GM19452 (cell line): ENCODE results near the gene ROCK1.

ENCODE experiments used
- ATAC-seq: cut with Tn5 transposase; IDR thresholded peaks from one replicate; pipeline ENCODE4 v1.9.1; 2021; ENCODE audit not compliant: unreplicated experiment

Gene ROCK1

DNA sequence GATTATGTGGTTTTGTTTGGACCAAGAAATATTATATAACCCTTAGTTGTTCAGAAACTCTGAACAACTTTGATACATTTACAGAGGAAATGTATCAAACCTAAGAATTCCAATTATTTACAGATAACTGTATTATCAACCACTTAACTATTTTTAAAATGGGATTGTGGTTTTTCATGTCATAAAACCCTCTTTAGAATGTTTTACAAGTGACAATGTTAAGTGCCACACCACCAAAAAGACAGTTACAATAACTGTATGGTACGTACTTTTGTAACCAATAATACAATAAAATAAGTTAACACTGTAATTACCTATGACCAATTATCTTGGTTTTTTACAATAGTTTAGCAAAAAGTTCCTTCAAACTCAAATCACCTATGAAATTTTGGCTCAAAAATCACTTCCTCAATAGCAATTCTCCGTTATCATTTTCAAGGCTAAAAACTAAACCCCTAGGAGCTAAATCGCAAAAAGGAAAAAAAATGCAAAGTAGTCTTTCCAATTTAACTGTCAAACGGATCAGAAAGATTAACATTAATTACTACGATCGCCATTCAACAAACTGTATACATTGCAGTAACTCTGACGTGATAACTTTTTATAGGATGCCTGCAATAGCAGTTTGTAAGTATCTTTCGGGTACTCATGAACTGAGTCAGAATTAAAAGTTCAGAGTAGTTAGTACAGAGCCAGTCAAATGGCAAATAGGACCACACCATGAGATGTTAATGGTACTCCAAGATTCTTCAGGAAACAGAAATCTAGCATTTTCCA is 1.5 kb downstream of the ROCK1 start:
- ATAC-seq, result peak; percentile 2

DNA sequence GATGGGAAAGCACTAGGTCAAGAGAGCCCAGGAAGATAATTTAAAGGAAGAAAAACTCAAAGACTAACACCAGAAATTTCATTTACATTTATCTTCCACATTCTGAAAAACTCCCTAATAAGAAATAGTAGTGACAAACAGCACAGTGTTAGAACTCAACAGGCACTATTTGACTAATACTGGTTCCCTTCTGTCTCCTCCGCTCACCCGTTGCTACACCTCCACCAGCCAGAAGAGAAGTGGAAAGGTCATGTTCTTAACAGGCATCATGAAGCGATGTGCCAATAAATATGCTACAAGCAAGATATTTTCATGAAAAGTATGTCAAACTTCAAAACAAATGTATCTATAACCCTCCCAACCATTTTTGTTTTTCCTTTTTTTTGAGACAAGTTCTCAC is 5.7 kb downstream of the ROCK1 start:
- ATAC-seq, result no peak

DNA sequence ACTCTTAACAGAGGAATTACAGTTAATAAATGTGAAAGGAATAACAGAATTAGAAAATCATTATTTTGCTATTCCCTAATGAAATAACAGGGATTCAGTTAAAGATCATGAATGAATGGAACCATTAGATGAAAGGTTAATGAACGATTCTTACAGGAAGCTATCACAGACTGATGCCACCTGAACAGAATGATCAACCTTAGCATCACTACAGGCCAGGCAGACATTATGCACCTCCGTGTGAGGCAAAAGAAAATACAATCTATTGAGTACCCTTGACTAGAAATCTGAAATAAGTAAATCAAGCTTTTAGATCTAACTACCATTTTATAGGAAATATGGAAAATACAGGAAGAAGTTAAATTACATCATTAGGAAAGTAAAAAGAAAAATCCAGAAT is 10.4 kb downstream of the ROCK1 start:
- ATAC-seq, result no peak

DNA sequence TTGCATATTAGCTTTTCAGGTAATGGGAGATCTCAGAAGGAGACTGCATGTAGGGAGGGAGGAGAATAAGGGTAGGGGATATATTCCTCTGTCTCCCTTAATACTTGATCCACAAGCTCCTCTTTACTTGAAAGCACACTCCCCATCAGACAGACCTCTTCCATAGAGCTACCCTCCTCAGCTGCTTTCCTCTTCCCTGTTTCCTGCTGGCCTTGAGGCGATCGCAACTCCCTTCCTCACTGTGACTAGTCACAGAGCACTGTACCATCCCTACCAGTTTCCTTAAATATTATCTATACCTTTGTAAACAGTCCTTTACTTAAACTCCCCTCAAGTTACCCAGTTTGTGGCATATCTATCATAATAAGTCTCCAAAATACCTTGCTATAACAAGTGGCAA is 10.9 kb downstream of the ROCK1 start:
- ATAC-seq, result no peak

DNA sequence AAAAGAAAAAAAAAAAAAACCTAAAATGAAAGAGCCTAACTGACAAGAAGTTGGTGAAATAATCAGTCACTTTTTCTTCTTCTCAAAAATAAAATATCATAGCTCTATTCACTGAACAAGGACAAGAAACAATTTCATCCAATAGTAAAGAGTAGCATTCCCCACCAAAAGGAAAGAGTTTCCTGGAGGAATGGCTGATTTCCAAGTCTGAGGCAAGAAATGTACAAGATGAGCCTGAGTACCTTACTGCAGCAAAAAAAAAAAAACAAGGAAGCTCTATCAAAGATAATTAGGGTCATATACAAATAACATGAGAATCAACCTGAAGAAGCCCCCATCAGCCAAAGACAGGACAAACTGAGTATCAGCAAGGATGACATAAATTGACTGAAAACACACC is 11.5 kb downstream of the ROCK1 start:
- no peak for ATAC-seq

DNA sequence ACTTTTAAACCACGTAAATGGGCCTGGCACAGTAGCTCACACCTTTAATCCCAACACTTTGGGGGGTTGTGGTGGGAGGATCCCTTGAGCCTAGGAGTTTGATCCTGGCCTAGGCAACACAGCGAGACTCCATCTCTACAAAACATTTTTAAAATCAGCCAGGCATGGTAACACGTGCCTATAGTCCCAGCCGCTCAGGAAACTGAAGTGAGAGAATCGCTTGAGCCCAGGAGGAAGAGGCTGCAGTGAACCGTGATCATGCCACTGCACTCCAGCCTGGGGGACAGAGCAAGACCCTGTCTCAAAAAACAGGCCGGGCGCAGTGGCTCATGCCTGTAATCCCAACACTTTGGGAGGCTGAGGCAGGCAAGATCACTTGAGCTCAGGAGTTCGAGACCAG is 12.2 kb downstream of the ROCK1 start:
- peak; percentile 70 for ATAC-seq

DNA sequence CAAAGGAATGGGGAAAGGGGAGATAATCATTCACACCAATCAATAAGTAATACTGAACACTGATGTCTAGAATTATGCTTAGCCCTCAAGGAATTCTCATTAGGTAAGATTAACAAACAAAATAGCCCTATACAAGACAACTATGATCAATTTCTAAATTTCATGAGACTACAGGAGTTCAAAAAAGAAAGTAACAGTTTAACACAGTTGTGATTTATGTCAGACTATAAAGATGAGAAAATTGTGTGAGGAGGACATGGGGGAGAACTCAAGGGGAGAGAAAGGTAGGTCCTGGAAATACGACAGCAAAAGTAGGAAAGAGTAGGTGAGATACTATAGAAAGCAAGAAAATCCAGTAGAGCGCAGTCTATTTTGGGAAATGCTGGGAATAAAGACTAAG is 14.9 kb downstream of the ROCK1 start:
- no peak for ATAC-seq

DNA sequence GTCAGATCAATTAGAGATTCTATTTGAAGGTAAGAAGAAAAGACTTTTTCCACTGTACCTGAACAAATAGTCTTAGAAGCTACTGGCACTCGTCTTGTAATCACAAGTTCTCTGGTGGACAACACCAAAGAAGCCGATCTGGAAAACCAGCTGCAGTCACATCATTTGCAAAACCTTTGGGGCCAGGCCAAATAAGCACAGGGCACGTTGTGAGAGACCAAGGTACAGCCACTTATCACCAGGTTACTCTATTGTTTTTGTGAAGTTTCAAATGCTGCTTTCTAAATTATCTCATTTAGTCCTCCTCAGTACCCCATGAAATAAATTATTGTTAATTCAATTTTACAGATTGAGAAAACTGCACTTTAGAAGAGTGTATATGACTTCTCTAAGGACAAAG is 18.5 kb downstream of the ROCK1 start:
- no peak for ATAC-seq

DNA sequence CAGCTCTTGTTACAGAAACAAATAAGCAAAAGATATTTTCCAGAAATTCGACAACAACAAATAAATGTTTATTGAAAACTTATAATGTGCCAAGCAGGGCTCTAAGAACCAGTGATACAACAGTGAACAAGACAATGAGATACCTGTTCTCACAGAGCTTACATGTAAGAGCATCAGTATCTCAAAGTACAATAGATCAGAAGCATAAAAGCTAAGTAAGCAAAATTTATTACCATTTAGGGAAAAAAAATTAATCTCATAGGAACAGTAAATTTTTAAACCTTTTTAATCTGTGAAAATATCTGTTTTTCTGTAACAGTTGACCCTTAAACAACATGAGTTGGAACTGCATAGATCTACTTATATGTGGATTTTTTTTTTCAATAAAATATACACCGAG is 20.9 kb downstream of the ROCK1 start:
- no peak for ATAC-seq

DNA sequence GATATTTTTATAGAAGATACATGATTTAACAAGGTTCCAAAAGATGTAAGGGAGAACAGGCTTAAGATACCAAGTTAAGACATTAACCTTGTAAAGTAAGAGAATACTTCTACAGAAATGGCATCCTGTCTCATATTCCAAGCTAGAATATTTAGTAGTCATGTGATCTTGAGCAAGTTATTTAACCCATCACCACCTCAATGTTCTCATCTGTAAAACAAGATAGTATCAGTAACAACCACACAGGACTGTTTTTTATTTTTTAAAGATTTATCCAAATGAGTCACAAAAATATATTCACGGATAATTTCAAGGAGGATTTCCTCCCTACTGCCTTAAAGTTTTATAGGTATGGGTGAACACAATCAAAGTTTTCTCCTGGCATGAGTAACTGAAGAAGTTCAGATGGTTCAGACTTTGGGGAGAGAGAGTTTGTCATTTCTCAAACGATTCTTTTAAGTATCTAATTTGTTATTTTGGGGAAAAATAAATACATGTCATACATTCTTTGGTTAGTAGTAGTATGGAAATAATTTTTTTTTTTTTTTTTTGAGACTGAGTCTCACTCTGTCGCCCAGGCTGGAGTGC is 25.9 kb downstream of the ROCK1 start:
- no peak for ATAC-seq

DNA sequence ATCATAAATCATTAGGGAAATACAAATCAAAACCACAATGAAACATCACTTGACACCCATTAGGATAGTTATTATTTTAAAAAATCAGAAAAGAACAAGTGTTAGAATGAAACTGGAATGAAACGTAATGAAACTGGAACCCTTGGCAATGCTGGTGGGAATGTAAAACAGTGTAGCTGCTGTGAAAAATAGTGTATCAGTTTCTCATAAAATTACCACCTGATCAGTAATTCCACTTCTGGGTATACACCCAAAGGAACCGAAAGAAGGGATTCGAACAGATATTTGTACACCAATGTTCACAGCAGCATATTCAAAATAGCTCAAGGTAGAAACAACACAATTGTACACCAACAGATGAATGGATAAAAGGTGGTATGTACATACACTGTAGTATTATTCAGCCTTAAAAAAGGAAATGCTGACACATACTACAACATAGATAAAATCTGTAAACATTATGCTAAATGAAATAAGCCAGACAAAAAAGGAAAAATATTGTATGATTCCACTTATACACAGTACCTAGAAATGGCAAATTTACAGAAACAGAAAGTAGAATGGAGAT is 27.0 kb downstream of the ROCK1 start:
- ATAC-seq, result no peak

DNA sequence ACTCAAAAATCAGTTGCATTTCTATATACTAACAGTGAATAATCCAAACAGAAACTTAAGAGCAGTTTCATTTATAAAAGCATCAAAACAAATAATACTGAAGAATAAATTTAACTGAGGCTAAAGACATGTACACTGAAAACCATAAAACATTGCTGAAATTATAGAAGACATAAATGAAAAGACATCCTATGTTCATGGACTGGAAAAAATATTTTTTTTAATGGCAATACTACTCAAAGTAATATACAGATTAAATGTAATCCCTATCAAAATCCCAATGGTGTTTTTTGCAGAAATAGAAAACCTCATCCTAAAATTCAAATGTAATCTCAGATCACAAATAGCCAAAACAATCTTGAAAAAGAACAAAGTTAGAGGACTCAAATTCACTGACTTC is 28.6 kb downstream of the ROCK1 start:
- no peak for ATAC-seq

DNA sequence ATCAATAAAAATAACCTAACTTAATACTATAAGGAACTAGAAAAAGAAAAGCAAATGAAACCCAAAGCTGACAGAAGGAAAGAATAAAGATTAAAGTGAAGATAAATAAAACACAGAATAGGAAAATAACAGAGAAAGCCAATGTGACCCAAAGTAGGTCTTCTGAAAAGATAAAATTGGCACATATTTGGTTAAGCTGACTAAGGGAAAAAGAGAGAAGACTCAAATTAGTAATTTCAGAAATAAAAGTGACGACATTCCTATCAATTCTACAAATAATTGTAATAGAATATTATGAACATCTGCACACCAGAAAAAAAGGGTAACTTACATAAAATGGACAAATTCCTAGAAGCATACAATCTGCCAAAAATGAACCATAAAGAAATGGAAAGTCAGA is 30.2 kb downstream of the ROCK1 start:
- ATAC-seq, result no peak

DNA sequence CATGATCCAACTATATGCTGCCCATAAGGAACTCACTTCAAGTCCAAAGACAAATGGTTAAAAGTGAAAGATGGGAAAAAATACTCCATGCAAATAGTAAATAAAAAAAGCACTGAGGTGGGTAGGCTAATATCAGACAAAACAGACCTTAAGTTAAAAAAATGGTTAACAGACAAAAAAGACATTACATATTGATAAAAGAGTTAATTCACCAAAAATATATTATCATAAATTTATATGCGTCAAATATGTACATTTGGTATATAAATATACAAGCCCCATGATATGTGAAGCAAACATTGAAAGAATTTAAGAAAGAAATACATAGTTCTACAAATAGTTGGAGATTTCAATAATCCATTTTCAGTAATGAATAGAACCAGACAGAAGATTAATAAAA is 31.0 kb downstream of the ROCK1 start:
- no peak for ATAC-seq

DNA sequence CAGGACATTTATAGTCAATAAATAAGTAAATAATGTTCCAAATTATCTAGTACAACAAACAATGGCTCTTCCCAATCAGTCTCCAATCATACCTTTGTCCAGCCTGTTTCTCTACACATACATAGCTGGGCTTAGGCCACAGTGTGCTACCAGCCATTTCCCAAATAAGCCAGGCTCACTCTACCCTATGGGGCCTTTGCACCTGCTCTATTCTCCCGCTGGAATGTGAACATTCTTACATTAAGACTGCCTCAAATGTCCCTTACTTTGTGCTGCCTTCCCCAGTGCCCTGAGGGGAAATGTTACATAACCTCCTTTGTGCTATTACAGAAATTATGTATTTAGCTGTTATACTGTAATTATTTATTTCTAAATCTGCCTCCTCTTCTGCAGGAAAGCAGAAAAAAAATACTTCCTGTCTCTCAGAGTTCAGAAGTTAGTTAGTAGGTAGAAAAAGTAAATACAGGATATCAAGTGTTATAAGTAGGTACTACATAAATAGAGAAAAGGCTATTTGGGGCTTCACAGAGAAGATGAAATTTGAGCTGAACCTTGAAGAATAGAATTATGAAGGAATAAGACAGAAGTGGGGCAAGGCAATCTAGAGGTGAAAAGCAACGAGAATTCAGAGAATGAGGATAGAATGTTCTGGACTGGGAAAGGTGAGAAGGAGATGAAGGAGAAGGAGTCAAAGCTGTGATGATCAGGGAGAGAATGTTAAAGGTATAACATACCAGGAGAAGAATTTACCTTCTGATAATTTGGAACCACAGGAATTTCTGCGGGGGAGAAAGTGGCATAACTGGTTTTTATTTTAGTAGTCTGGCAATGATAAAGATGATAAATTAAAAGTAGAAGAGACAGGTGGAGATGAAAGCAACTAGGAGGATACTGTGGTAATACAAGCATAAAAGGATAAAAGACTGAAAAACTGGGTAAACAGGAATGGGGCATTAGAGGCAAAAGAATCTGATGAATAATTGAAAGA is 37.0 kb downstream of the ROCK1 start:
- no peak for ATAC-seq

DNA sequence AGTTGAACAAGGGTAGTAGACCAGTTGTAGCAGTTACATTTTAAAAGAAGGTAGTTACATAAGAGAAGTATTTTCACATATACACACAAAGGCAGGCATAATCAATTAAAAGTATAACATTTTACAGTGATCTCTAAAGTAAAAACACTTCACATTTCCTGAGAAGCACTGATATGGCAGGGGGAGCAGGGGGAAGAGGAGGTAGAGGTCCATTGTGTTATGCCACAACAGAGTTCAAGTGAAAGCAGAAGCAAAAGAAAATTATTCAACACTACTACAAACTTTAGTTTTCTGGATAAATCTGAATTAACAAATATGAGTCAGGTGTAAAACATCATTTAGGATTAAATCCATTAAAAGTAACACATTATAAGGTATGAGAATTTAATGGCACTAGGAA is 38.4 kb downstream of the ROCK1 start:
- ATAC-seq, result no peak

DNA sequence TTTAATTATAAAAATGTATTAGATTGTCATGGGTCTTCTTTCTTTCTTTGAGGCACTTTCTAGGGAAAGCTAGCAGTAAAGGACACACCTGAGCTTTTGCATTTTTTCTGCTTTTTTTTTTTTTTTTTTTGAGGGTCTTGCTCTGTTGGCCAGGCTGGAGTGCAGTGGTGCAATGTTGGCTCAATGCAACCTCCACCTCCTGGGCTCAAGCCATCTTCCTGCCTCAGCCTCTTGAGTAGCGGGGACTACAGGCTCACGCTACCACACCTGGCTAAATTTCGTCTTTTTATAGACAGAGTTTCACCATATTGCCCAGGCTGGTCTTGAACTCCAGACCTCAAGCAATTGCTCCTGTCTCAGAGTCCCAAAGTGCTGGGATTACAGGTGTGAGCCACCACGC is 40.5 kb downstream of the ROCK1 start:
- ATAC-seq, result no peak

DNA sequence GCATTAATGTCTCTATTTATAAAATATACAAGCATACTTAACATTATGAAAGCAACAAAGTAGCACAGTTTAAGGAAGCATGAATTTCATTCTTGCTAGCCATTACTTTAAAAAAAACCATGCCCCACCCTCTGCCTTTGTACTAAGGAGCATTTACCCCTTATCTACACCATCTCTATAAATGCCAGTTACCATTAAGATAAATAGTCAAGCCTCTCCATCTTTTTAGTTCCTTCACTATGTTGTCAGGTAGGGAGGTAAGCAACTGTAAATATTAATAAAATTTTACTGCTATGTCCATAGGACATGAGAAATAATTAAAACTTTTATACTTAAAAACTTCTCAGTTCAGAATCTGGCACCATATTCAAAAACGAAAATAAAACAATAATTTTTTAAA is 42.1 kb downstream of the ROCK1 start:
- no peak for ATAC-seq

DNA sequence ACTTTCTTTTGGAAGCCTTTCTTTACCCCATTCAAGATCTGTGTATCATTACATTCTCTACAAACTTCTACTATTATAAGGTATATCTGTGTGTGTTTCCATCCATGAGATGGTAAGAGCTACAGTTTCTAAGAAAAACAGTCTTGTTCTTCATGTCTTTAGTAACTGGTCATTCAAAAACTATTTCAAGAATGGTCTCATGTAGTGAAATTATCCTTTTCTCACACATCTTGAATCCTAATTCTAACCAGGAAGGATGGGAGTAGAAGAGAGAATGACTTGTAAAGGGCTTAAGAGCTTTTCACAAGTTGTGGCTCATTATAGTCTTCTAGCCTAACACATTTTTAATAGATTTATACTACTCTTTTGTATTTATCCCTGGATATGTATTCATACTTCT is 47.3 kb downstream of the ROCK1 start:
- no peak for ATAC-seq

DNA sequence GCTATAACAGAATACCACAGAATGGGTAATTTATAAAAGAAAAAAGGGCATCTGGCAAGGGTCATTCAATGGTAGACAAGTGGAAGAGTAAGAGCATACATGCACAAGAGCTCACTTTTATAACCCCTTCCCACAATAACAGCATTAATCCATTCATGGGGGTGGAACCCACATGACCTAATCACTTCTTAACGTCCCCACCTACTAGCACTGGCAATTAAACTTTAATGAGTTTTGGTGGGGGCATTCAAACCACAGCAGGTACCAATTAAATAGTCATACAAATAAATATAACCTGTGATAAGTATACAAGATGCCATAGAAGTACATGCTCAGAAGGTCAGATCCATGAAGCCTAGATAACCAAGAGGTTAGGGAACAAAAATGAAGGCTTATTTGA is 48.6 kb downstream of the ROCK1 start:
- no peak for ATAC-seq

DNA sequence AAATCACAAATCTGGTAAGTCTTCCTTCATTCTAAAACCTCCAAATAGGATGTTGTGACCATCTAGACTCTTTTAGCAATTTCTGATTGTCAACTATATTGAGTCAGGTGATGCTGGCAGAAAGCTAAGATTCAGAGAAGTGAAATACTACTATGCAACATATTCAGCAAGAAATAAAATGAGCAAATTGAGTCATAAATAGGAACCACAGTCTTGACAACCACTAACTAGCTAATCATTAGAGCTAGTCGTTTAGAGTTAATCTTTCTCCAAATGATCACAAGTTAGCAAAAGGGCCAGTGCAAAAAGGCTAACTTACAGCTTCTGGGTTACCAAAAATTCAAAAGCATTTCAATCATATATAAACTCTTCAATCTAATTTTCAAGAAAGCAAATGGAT is 54.5 kb downstream of the ROCK1 start:
- ATAC-seq, result peak; percentile 59

DNA sequence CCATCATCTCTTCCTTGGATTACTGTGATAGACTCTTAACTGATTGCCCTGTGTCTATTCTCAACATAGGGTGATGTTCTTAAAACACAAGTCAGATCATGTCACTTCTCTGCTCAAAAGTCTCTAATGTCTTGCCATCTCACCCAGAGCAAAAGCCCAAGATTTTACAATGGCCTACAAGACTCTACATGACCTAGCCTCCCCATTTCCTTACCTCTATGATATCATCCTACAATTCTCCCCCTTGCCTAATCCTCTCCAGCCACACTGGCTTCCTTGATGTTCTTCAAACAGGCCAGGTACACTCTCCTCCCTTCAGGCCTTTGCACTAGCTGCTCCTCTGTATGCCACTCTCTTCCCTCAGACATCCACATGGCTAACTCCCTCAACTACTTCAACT is 55.1 kb downstream of the ROCK1 start:
- no peak for ATAC-seq
